GM12878 (cell line): ENCODE data around the gene PRSS1. TPM values are rescaled to one million over a fixed set of nuclear protein-coding genes. Genes with fewer than 3 reads are reported as not detected.

ENCODE experiments used
- ATAC-seq: fragments of 200-7000 bp; cut with Tn5 transposase; 3 replicates; pipeline ENCODE4 v1.9.1; 2020; ENCODE audit warnings: mild to moderate bottlenecking, moderate library complexity
- BruUV-seq: library from RNA; stranded (reverse); fragments of 400-500 nt; replicated peaks from 2 replicates; lab custom pipeline; 2021; lab: Mats Ljungman, UMichigan
- CTCF ChIA-PET: fragments of 300-600 bp; sonication (Branson Sonifier 250); formaldehyde crosslinking; extraction: SDS; loops from one replicate; lab custom pipeline; 2021; ENCODE audit warnings: inconsistent platforms; lab: Yijun Ruan, JAX
- POLR2A ChIA-PET: fragments of 350-600 bp; formaldehyde crosslinking; extraction: SDS; loops from one replicate; lab custom pipeline; 2021; ENCODE audit warnings: inconsistent platforms; lab: Charles Lee
- RAD21 ChIA-PET: fragments of 300-600 bp; sonication (Branson Sonifier 250); formaldehyde crosslinking; loops from one replicate; lab custom pipeline; 2023; ENCODE audit warnings: antibody characterized with exemption; ENCODE audit not compliant: unreplicated experiment; lab: Charles Lee
- SMC1A ChIA-PET: fragments of 300-600 bp; sonication (Branson Sonifier 250); formaldehyde crosslinking; loops from one replicate; lab custom pipeline; 2023; ENCODE audit not compliant: unreplicated experiment, uncharacterized antibody; lab: Charles Lee
- DNase-seq: peaks from one replicate; pipeline ENCODE4 v3.0.0-alpha.2; 2011; ENCODE audit warnings: low read depth, low spot score
- FAIRE-seq: peaks from 3 replicates; lab custom pipeline; 2011; peaks lifted over from hg19 to GRCh38; lab: Jason Lieb, UNC
- H2AFZ ChIP-seq: 2 replicates; pipeline ENCODE4 v1.6.0; 2011; ENCODE audit warnings: low read depth, low read length, control low read depth; ENCODE audit not compliant: control insufficient read depth
- H3K27ac ChIP-seq: 2 replicates; pipeline ENCODE4 v1.5.1; 2011; ENCODE audit warnings: control low read depth; ENCODE audit not compliant: control insufficient read depth, insufficient read depth
- H3K27me3 ChIP-seq, 2 experiments: replicated peaks in 1 of 2; 2 replicates each; pipeline versions ENCODE4 v1.6.0 to v1.6.1; 2011; ENCODE audit warnings: low read length in 1 of 2; ENCODE audit not compliant: control insufficient read depth in 2 of 2, insufficient read depth in 2 of 2
- H3K36me3 ChIP-seq, 2 experiments: 2 replicates each; pipeline ENCODE4 v1.5.1; 2011; ENCODE audit warnings: low read length in 1 of 2; ENCODE audit not compliant: control insufficient read depth in 2 of 2, insufficient read depth in 2 of 2
- H3K4me1 ChIP-seq: 2 replicates; pipeline ENCODE4 v1.6.1; 2011; ENCODE audit warnings: mild to moderate bottlenecking, low read length, moderate library complexity, mixed read lengths; ENCODE audit not compliant: control insufficient read depth, insufficient read depth
- H3K4me2 ChIP-seq: 2 replicates; pipeline ENCODE4 v1.6.0; 2011; ENCODE audit warnings: control low read depth; ENCODE audit not compliant: control insufficient read depth, insufficient read depth
- H3K4me3 ChIP-seq: fragments of 200-600 bp; sonication (generic); 2 replicates; pipeline ENCODE4 v1.5.1; 2016
- H3K79me2 ChIP-seq: 2 replicates; pipeline ENCODE4 v1.6.0; 2011; ENCODE audit warnings: low read length; ENCODE audit not compliant: control insufficient read depth, insufficient read depth
- H3K9ac ChIP-seq: 2 replicates; pipeline ENCODE4 v1.8.0; 2011; ENCODE audit warnings: low read length, control low read depth, mixed read lengths; ENCODE audit not compliant: control insufficient read depth, insufficient read depth
- H3K9me3 ChIP-seq: replicated peaks from 3 replicates; pipeline ENCODE4 v1.5.1; 2011; ENCODE audit warnings: mild to moderate bottlenecking, low read length; ENCODE audit not compliant: control insufficient read depth, insufficient read depth
- H4K20me1 ChIP-seq: 2 replicates; pipeline ENCODE4 v1.6.0; 2011; ENCODE audit not compliant: control insufficient read depth, insufficient read depth
- EED ChIP-seq: sonication (generic); IDR thresholded peaks from 2 replicates; pipeline ENCODE4 v1.6.1; 2016; ENCODE audit warnings: antibody characterized with exemption, low read depth
- ETV6 ChIP-seq, 2 experiments: fragments of 450-650 bp in 1 of 2; IDR thresholded peaks in 1 of 2; conservative IDR thresholded peaks in 1 of 2; 2 replicates each; pipeline ENCODE4 v1.6.1; 2014; ENCODE audit warnings: antibody characterized with exemption in 1 of 2, borderline replicate concordance in 1 of 2, low read depth in 1 of 2, mild to moderate bottlenecking in 1 of 2, moderate library complexity in 1 of 2
- MAX ChIP-seq: IDR thresholded peaks from 2 replicates; pipeline ENCODE4 v1.6.1; 2012; ENCODE audit warnings: low read depth, low read length, improper control_type of control experiment
- MXI1 ChIP-seq: fragments of 150-350 bp; IDR thresholded peaks from 2 replicates; pipeline ENCODE4 v1.6.1; 2011; ENCODE audit warnings: low read depth, mild to moderate bottlenecking, inconsistent platforms, low read length, improper control_type of control experiment
- POU2F2 ChIP-seq: IDR thresholded peaks from 3 replicates; pipeline ENCODE4 v1.6.1; 2011; ENCODE audit warnings: low read depth, mild to moderate bottlenecking, low read length, borderline replicate concordance
- RUNX3 ChIP-seq: IDR thresholded peaks from 2 replicates; pipeline ENCODE4 v1.6.1; 2012; ENCODE audit warnings: low read length, inconsistent platforms
- SMARCA5 ChIP-seq: fragments of 450-650 bp; IDR thresholded peaks from 2 replicates; pipeline ENCODE4 v1.6.1; 2017; ENCODE audit warnings: mild to moderate bottlenecking
- ZNF217 ChIP-seq: fragments of 450-650 bp; IDR thresholded peaks from 2 replicates; pipeline ENCODE4 v1.6.1; 2017; ENCODE audit warnings: antibody characterized with exemption, mild to moderate bottlenecking
- ZZZ3 ChIP-seq: IDR thresholded peaks from 2 replicates; pipeline ENCODE4 v1.6.1; 2011; ENCODE audit warnings: low read depth; ENCODE audit not compliant: control insufficient read depth, insufficient read length
- WGBS: methylation state at CpG from one replicate; pipeline ENCODE4 v1.1.6; 2016; ENCODE audit warnings: low lambda C conversion rate; ENCODE audit not compliant: insufficient replicate concordance, insufficient coverage; ENCODE audit errors: missing lambda C conversion rate; 5-methylcytosine and 5-hydroxymethylcytosine counted together
- in situ Hi-C: fragments of 300-500 bp; cut with MboI; formaldehyde crosslinking; loops from 9 replicates; pipeline ENCODE4 v1.14.3; 2018; ENCODE audit warnings: mixed read lengths
- intact Hi-C: fragments of 100-400 bp; cut with micrococcal nuclease; formaldehyde crosslinking; loops from one replicate; pipeline ENCODE4 v1.14.2; 2022; ENCODE audit not compliant: unreplicated experiment
- polyA plus RNA-seq, 11 experiments: library from polyadenylated mRNA; depleted of rRNA in 4 of 11; unstranded in 6 of 11; stranded (reverse) in 5 of 11; fragments of >200 nt; fragmentation: Nextera tagmentation in 4 of 11; fragmentation: Illumina TruSeq in 1 of 11; extraction: Ambion mirVana in 4 of 11; extraction: Trizol in 1 of 11; gene quantifications; 1 replicate in 1 of 11; 2 replicates in 10 of 11; pipeline versions ENCODE4 v1.2.1 to v1.2.3, GENCODE V29; 2011 to 2016; ENCODE audit warnings: inconsistent platforms in 2 of 11, missing spikeins in 2 of 11, low read depth in 1 of 11
- total RNA-seq, 4 experiments: library from RNA; depleted of rRNA in 3 of 4; stranded (reverse); fragments of >200 nt in 3 of 4; fragmentation: Illumina TruSeq in 1 of 4; extraction: Trizol in 1 of 4; gene quantifications; 2 replicates each; pipeline versions ENCODE4 v1.2.1 to v1.2.3, GENCODE V29; 2013 to 2021
- TF ChIP-seq, protein P1 (sequence below): fragments of 450-650 bp; conservative IDR thresholded peaks from 2 replicates; pipeline ENCODE4 v1.6.1; 2017; ENCODE audit warnings: mild to moderate bottlenecking, moderate library complexity

Gene PRSS1
- total and polyA plus RNA-seq, 10 of the 15 experiments (the other 5 are each of a cell fraction or from before 2014, with no cell fraction given) = 11.9 TPM; not detected in 9

- TF ChIP-seq, protein P1, sequence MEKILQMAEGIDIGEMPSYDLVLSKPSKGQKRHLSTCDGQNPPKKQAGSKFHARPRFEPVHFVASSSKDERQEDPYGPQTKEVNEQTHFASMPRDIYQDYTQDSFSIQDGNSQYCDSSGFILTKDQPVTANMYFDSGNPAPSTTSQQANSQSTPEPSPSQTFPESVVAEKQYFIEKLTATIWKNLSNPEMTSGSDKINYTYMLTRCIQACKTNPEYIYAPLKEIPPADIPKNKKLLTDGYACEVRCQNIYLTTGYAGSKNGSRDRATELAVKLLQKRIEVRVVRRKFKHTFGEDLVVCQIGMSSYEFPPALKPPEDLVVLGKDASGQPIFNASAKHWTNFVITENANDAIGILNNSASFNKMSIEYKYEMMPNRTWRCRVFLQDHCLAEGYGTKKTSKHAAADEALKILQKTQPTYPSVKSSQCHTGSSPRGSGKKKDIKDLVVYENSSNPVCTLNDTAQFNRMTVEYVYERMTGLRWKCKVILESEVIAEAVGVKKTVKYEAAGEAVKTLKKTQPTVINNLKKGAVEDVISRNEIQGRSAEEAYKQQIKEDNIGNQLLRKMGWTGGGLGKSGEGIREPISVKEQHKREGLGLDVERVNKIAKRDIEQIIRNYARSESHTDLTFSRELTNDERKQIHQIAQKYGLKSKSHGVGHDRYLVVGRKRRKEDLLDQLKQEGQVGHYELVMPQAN = no peak
Observed at GRCh38 chr7:142773230-142773629, 24.0 kb downstream of the PRSS1 start (continued).

DNA sequence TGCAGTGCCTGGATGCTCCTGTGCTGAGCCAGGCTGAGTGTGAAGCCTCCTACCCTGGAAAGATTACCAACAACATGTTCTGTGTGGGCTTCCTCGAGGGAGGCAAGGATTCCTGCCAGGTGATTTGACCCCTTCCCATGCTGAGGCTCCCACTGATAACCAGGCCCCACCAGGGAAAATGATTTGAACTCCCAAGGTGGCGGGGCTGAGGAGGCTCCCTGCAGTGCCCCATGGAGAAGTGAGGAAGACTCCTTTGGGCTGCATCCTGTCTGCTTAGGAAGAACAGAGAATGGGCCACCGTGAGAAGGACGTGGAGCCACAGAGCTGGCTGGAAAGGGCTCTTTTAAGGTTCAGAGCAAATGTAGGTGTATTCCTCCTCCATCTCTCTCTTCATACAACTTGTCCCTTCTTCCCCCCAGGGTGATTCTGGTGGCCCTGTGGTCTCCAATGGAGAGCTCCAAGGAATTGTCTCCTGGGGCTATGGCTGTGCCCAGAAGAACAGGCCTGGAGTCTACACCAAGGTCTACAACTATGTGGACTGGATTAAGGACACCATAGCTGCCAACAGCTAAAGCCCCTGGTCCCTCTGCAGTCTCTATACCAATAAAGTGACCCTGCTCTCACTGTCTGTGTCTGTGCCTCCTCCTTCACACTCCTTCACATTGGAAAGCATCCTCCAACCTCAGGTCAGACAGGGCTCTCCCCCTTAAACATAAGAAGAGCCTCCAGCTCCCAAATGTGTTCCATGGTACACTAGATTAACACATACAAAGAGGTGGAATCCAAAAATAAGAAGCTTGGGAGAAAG lies 24.9 kb downstream of the PRSS1 start:
- in situ Hi-C loops = no loop called here
- SMC1A ChIA-PET = interaction anchor here (0.7 to 5.3 kb wide), 9 partner anchors 9 to 67 kb away, joined by 3 to 44 read pairs (median 4); no protein-coding TSS in a partner anchor
- RAD21 ChIA-PET = interaction anchor here (1.1 to 7.3 kb wide), 3 partner anchors 9 to 59 kb away, joined by 3 to 118 read pairs (median 51); no protein-coding TSS in a partner anchor

More for the DNA sequence above, 24.9 kb downstream of the PRSS1 start:
- no peak overlapping the region for H3K4me3 ChIP-seq
- WGBS = 42% methylated on average over 4 of the region's 4 CpGs
- H3K79me2 ChIP-seq = no peaks in the 10 kb centered on the region
- ATAC-seq (no peak), FAIRE-seq (no peak), DNase-seq (no peak)
- H3K9ac ChIP-seq = no peak overlapping the region
- H3K27me3 ChIP-seq = no peaks in the 10 kb centered on the region
- TF ChIP-seq ZNF217 (no peak), ETV6 (conservative IDR thresholded peaks at IDR 0.05 in 1 of 2, IDR thresholded peaks at IDR 0.05 in 1 of 2; ENCODE audit: borderline replicate concordance in 1 of 2, low read depth in 1 of 2) (no peak), ZZZ3 (no peak), RUNX3 (no peak), SMARCA5 (no peak), MXI1 (no peak), EED (no peak), MAX (no peak), POU2F2 (no peak)
- TF ChIP-seq, protein P1 = no peak
- H3K36me3 ChIP-seq = no peaks in the 10 kb centered on the region
- H3K27ac ChIP-seq = no peak overlapping the region
- no peak overlapping the region for H2AFZ ChIP-seq
- intact Hi-C loops = no loop called here
- POLR2A ChIA-PET = interaction anchor here (0.7 to 1.5 kb wide), 2 partner anchors 11 to 33 kb away, joined by 3 to 4 read pairs; no protein-coding TSS in a partner anchor
- CTCF ChIA-PET = interaction anchor here (0.8 to 6.0 kb wide), 3 partner anchors 8 to 61 kb away, joined by 3 to 53 read pairs (median 4); no protein-coding TSS in a partner anchor
- peaks cover 19% of the 10 kb centered on the region for H3K4me1 ChIP-seq
- no TSS peak for BruUV-seq
- H4K20me1 ChIP-seq = no peaks in the 10 kb centered on the region
- no peak overlapping the region for H3K4me2 ChIP-seq
- H3K9me3 ChIP-seq = no peaks in the 10 kb centered on the region; the same call in 2 of the 3 replicates
